IMR-90 (cell line): ENCODE results near the gene GOLGA8H. TPM values are rescaled to one million over a fixed set of nuclear protein-coding genes. Genes with fewer than 3 reads are reported as not detected.
"Not testable (repeated sequence)": the region's sequence is repeated elsewhere in the genome, so short reads cannot be mapped to it uniquely, and the experiment has no call there.

ENCODE experiments used
- ATAC-seq: fragments of 200-7000 bp; cut with Tn5 transposase; 2 replicates; pipeline ENCODE4 v1.9.1; 2020; ENCODE audit warnings: low read depth, mild to moderate bottlenecking, moderate library complexity
- BruUV-seq: library from RNA; stranded (reverse); fragments of 400-500 nt; replicated peaks from 2 replicates; lab custom pipeline; 2021; lab: Mats Ljungman, UMichigan
- CTCF ChIA-PET: fragments of 300-600 bp; formaldehyde crosslinking; extraction: SDS; loops from one replicate; lab custom pipeline; 2021; ENCODE audit warnings: antibody characterized with exemption; lab: Yijun Ruan, JAX
- POLR2A ChIA-PET: fragments of 300-600 bp; sonication (Branson Sonifier 250); formaldehyde crosslinking; loops from one replicate; lab custom pipeline; 2022; ENCODE audit warnings: antibody characterized with exemption; ENCODE audit not compliant: unreplicated experiment; lab: Charles Lee
- DNase-seq: peaks from one replicate; pipeline ENCODE4 v3.0.0; 2013
- H2AFZ ChIP-seq: replicated peaks from 2 replicates; pipeline ENCODE3; 2013; ENCODE audit warnings: low read length, mild to moderate bottlenecking; ENCODE audit not compliant: poor library complexity
- H2AK5ac ChIP-seq: 2 replicates; pipeline ENCODE4 v1.6.1; 2013; ENCODE audit warnings: low read depth, low read length, inconsistent platforms
- H2AK9ac ChIP-seq: replicated peaks from 2 replicates; pipeline ENCODE3; 2013; ENCODE audit warnings: mild to moderate bottlenecking, low read depth, low read length, moderate library complexity; ENCODE audit not compliant: poor library complexity
- H2BK120ac ChIP-seq: 2 replicates; pipeline ENCODE4 v1.6.1; 2013; ENCODE audit warnings: low read depth, low read length, inconsistent platforms
- H2BK15ac ChIP-seq: 3 replicates; pipeline ENCODE4 v1.6.1; 2013; ENCODE audit warnings: low read depth, low read length, inconsistent platforms
- H2BK20ac ChIP-seq: 2 replicates; pipeline ENCODE4 v1.6.1; 2013; ENCODE audit warnings: low read depth, mild to moderate bottlenecking, inconsistent platforms, low read length, moderate library complexity
- H2BK5ac ChIP-seq: 2 replicates; pipeline ENCODE4 v1.6.1; 2013; ENCODE audit warnings: mild to moderate bottlenecking, low read depth, low read length, inconsistent platforms; ENCODE audit not compliant: poor library complexity, severe bottlenecking
- H3K14ac ChIP-seq: replicated peaks from 2 replicates; pipeline ENCODE4 v1.6.1; 2013; ENCODE audit warnings: low read depth, low read length, inconsistent platforms
- H3K18ac ChIP-seq: 2 replicates; pipeline ENCODE4 v1.6.1; 2013; ENCODE audit warnings: low read depth, low read length, control low read depth
- H3K23ac ChIP-seq: 2 replicates; pipeline ENCODE4 v1.6.1; 2013; ENCODE audit warnings: low read depth, low read length, inconsistent platforms
- H3K27ac ChIP-seq: 2 replicates; pipeline ENCODE4 v1.5.1; 2013; ENCODE audit warnings: mild to moderate bottlenecking, control low read depth, low read length; ENCODE audit not compliant: insufficient read depth
- H3K27me3 ChIP-seq: 2 replicates; pipeline ENCODE4 v1.6.1; 2013; ENCODE audit warnings: low read length; ENCODE audit not compliant: control insufficient read depth, insufficient read depth
- H3K36me3 ChIP-seq: 2 replicates; pipeline ENCODE4 v1.6.1; 2013; ENCODE audit warnings: low read length, mixed read lengths; ENCODE audit not compliant: control insufficient read depth, insufficient read depth
- H3K4ac ChIP-seq: 2 replicates; pipeline ENCODE4 v1.6.1; 2013; ENCODE audit warnings: low read depth, low read length, inconsistent platforms
- H3K4me1 ChIP-seq: 2 replicates; pipeline ENCODE4 v1.6.1; 2013; ENCODE audit warnings: low read length, mixed read lengths; ENCODE audit not compliant: control insufficient read depth, insufficient read depth
- H3K4me2 ChIP-seq: 2 replicates; pipeline ENCODE4 v1.6.1; 2013; ENCODE audit warnings: low read depth, mild to moderate bottlenecking, control low read depth, low read length, moderate library complexity
- H3K4me3 ChIP-seq: 2 replicates; pipeline ENCODE4 v1.5.1; 2013; ENCODE audit warnings: low read depth, mild to moderate bottlenecking, control low read depth, low read length, moderate library complexity; ENCODE audit not compliant: insufficient read depth
- H3K56ac ChIP-seq: 2 replicates; pipeline ENCODE4 v1.6.1; 2013; ENCODE audit warnings: low read length, inconsistent platforms; ENCODE audit not compliant: insufficient read depth; ENCODE audit errors: extremely low read depth
- H3K79me1 ChIP-seq, 2 experiments: 2 replicates each; pipeline ENCODE4 v1.6.1; 2013; ENCODE audit warnings: low read length in 2 of 2, inconsistent platforms in 1 of 2, low read depth in 1 of 2
- H3K9ac ChIP-seq: 2 replicates; pipeline ENCODE4 v1.6.1; 2013; ENCODE audit warnings: low read depth, low read length, control low read depth
- H3K9me1 ChIP-seq: 2 replicates; pipeline ENCODE4 v1.6.1; 2013; ENCODE audit warnings: low read length, inconsistent platforms; ENCODE audit not compliant: insufficient read depth
- H3K9me3 ChIP-seq: 2 replicates; pipeline ENCODE4 v1.6.1; 2013; ENCODE audit warnings: low read length; ENCODE audit not compliant: control insufficient read depth, insufficient read depth
- H4K20me1 ChIP-seq: 2 replicates; pipeline ENCODE4 v1.6.1; 2013; ENCODE audit warnings: low read length, inconsistent platforms; ENCODE audit not compliant: insufficient read depth
- H4K5ac ChIP-seq: 2 replicates; pipeline ENCODE4 v1.6.1; 2013; ENCODE audit warnings: mild to moderate bottlenecking, low read depth, low read length, control low read depth
- H4K8ac ChIP-seq, 2 experiments: 2 replicates each; pipeline ENCODE4 v1.6.1; 2013; ENCODE audit warnings: low read depth in 2 of 2, low read length in 2 of 2, control low read depth in 1 of 2, inconsistent platforms in 1 of 2
- H4K91ac ChIP-seq: 2 replicates; pipeline ENCODE4 v1.6.1; 2013; ENCODE audit warnings: low read depth, low read length, inconsistent platforms; ENCODE audit not compliant: insufficient read depth
- MXI1 ChIP-seq: IDR thresholded peaks from 2 replicates; pipeline ENCODE4 v1.6.1; 2012; ENCODE audit warnings: low read depth, mild to moderate bottlenecking, low read length, moderate library complexity, borderline replicate concordance
- WGBS, 2 experiments: methylation state at CpG; one replicate each; pipeline versions ENCODE4 v1.1.5 to v1.1.7; 2013; ENCODE audit warnings: missing lambda C conversion rate in 2 of 2; ENCODE audit not compliant: insufficient read length in 1 of 2; ENCODE audit errors: extremely low coverage in 2 of 2; 5-methylcytosine and 5-hydroxymethylcytosine counted together
- dilution Hi-C: fragments of 300-500 bp; cut with HindIII; formaldehyde crosslinking; loops from one replicate; pipeline ENCODE4 v1.14.3; 2018; ENCODE audit warnings: low sequenced_read_pairs; ENCODE audit not compliant: unreplicated experiment
- in situ Hi-C: fragments of 300-500 bp; cut with MboI; formaldehyde crosslinking; loops from 3 replicates; pipeline ENCODE4 v1.14.3; 2019; ENCODE audit warnings: low sequenced_read_pairs, inconsistent platforms, mixed read lengths
- intact Hi-C: fragments of 100-400 bp; cut with micrococcal nuclease; formaldehyde crosslinking; loops from 2 replicates; pipeline ENCODE4 v1.10.0; 2022
- polyA plus RNA-seq, 3 experiments: library from polyadenylated mRNA; depleted of rRNA; stranded (reverse); fragments of >200 nt; gene quantifications; 2 replicates each; pipeline ENCODE4 v1.2.3, GENCODE V29; 2012; ENCODE audit warnings: low replicate concordance in 1 of 3
- total RNA-seq: library from RNA; depleted of rRNA; stranded (reverse); fragments of >200 nt; gene quantifications from 2 replicates; pipeline ENCODE4 v1.2.3, GENCODE V29; 2012

Gene GOLGA8H
- total and polyA plus RNA-seq, 2 of the 4 experiments (the other 2 are of a cell fraction) = not detected

DNA sequence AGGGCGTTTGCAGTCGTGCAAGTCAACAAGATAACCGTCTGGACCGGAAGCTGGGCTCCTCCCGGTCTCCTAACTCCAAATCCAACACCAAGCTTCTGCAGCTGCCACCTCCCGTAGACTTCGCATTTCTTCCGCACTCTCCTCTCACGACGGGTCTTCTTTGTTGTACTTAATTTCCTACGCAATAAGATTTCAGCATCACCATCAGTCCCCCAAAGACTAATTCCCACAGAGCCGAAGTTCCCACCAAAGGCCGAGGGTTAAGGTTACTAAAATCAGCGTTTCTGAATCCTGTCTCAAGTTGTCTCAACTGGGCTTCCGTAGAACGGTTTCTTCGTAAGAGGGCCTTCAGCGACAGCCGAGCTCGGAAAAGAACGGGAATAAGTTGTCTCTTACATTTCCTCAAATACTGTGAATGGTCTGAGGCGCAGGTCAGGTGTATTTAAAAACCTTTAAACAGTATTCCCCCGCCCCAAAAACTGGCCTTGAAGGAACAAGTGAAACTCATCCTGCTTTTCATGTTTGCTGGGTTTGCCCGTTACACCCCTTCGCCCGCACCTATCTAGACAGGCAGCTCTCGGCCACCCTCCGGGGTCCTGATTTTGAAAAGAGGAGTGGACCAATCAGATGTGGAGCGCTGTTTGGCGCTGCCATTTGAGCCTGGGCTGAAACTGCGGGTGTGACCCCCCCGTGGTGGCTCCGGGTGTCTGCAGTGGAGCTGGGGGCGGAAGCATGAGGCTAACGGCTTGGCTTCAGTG, 21.8 kb downstream of the GOLGA8H start, which contains the start of gene ARHGAP11B:
Gene ARHGAP11B (plus strand): TSS at position 693 of the 758 bp plus-strand sequence.
- BruUV-seq, H3K9me3 ChIP-seq, H3K4me1 ChIP-seq, H2AK9ac ChIP-seq, in situ Hi-C loops, intact Hi-C loops, H3K36me3 ChIP-seq, H3K9me1 ChIP-seq, H3K79me1 ChIP-seq, dilution Hi-C loops, H4K20me1 ChIP-seq, H3K27me3 ChIP-seq, POLR2A ChIA-PET, CTCF ChIA-PET: not testable (repeated sequence)
- Histone ChIP-seq H3K4ac (peak within 1 kb of the TSS; percentile 94), H3K23ac (peak within 1 kb of the TSS; percentile 97), H2BK120ac (peak within 1 kb of the TSS; percentile 83), H4K5ac (peak within 1 kb of the TSS; percentile 87), H3K4me3 (peak within 1 kb of the TSS; percentile 51), H3K4me2 (peak within 1 kb of the TSS; percentile 97), H3K14ac (peak within 1 kb of the TSS; percentile 99), H2BK5ac (peak within 1 kb of the TSS; percentile 89), H3K27ac (peak within 1 kb of the TSS; percentile 86), H4K91ac (peak within 1 kb of the TSS; percentile 87), H3K9ac (peak within 1 kb of the TSS; percentile 94), H2BK15ac (peak within 1 kb of the TSS; percentile 96; the same call in 2 of the 3 replicates), H3K18ac (peak within 1 kb of the TSS; percentile 80), H2BK20ac (0 out of 2 replicates have a peak within 1 kb of the TSS, but pooled peaks have one; percentile 35), H2AK5ac (peak within 1 kb of the TSS; percentile 78), H3K56ac (peak within 1 kb of the TSS; percentile 99), H2AFZ (peak within 1 kb of the TSS; percentile 70), H4K8ac (peak within 1 kb of the TSS; percentile 86 to 87)
- peak; percentile 93 for TF ChIP-seq MXI1
- 0% methylated on average over 4 of the region's 35 CpGs; no CpG with 5 or more reads in 1 of the 2 experiments for WGBS, 2 experiments
- peak; percentile 99 for DNase-seq
- ATAC-seq = peak; percentile 97

DNA sequence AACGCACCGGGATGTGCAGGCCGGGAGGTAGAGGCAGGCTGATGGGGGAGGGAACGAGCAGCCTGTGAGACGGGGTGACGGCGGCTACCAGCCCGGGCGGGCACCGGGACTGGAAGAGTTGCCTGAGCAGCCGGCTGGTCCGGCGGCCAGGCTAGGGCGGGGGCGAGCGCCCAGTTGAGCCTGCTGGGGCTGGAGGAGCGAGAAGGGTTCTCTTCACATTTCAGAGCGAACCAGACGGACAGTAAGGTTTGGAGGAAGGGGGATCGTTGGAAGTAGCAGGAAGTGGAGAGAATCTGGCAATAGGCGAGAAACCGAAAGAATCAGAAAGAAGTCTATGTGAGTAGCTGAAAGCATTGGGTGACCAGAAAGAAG, 22.4 kb downstream of the GOLGA8H start:
- peak; percentile 47 for ATAC-seq
- CTCF ChIA-PET, POLR2A ChIA-PET: not testable (repeated sequence)

More for the DNA sequence above, 22.4 kb downstream of the GOLGA8H start:
- H3K27me3 ChIP-seq, H2AK9ac ChIP-seq, H4K5ac ChIP-seq, H3K9me1 ChIP-seq, H3K4me1 ChIP-seq, H3K18ac ChIP-seq, intact Hi-C loops, dilution Hi-C loops, BruUV-seq, H3K79me1 ChIP-seq, H2BK15ac ChIP-seq, H3K9me3 ChIP-seq, in situ Hi-C loops, H3K36me3 ChIP-seq, H4K20me1 ChIP-seq: not testable (repeated sequence)
- peak overlapping the region; percentile 78; the same call in 1 of the 2 replicates for H2AK5ac ChIP-seq
- peak overlapping the region; percentile 86 for H2BK5ac ChIP-seq
- peak overlapping the region; percentile 67 for H2AFZ ChIP-seq
- H3K23ac ChIP-seq = peak overlapping the region; percentile 97
- H4K91ac ChIP-seq = peak overlapping the region; percentile 84
- H3K9ac ChIP-seq = peak overlapping the region; percentile 92
- peak overlapping the region; percentile 80 for H3K4me2 ChIP-seq
- 0 out of 2 replicates have a peak overlapping the region, but pooled peaks have one; percentile 35 for H2BK20ac ChIP-seq
- H3K56ac ChIP-seq = peak overlapping the region; percentile 98
- H2BK120ac ChIP-seq = peak overlapping the region; percentile 77; the same call in 1 of the 2 replicates
- peak overlapping the region; percentile 99 for H3K14ac ChIP-seq
- WGBS, 2 experiments = 3% methylated on average over 4 of the region's 22 CpGs; no CpG with 5 or more reads in 1 of the 2 experiments
- peak overlapping the region; percentile 50 for H3K4me3 ChIP-seq
- H3K27ac ChIP-seq = peak overlapping the region; percentile 69; the same call in 1 of the 2 replicates
- H4K8ac ChIP-seq = peak overlapping the region; percentile 67 to 86; a peak in 3 of 4 replicates
- H3K4ac ChIP-seq = peak overlapping the region; percentile 94
- peak; percentile 19 for DNase-seq
